Measurements from ENCODE around the gene ELOVL2. TPM values are rescaled to one million over a fixed set of nuclear protein-coding genes. Genes with fewer than 3 reads are reported as not detected.

ELOVL2 gene
- total RNA-seq, 2 donors from 2014 or later: 0.41 to 0.78 TPM

GRCh38 chr6:11085758-11086435 is 41.8 kb upstream of the ELOVL2 start:
- Histone ChIP-seq H3K4me1 (ENCODE audit: control insufficient read depth in 1 of 2, low read depth in 2 of 2) (no peaks in the 10 kb centered on the region), H3K9me3 (no peaks in the 10 kb centered on the region), H3K4me3 (no peak overlapping the region), H3K27ac (no peak overlapping the region), H3K27me3 (replicated peaks; ENCODE audit: insufficient read depth) (no peaks in the 10 kb centered on the region), H3K36me3 (no peaks in the 10 kb centered on the region)
- no peak for TF ChIP-seq CTCF (IDR thresholded peaks at IDR 0.05)
- ATAC-seq (ENCODE audit: insufficient number of reproducible peaks, low FRiP score, low read depth): no peak
- no peak for DNase-seq (ENCODE audit: low spot score)

DNA sequence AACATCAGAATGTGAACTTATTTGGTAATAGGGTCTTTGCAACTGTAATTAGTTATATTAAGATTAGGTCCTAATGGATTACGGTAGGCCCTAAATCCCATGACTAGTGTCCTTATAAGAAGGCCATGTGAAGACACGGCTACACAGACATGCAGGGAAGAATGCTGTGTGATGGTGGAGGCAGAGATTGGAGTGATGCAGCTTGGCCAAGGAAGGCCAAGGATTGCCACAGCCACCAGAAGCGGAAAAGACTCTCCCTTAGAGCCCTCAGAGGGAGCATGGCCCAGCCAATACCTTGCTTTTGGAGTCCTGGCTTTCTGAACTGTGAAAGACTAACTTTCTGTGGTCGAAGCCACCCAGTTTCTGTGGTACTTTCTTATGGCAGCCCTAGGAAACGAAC is 39.9 kb upstream of the ELOVL2 start:
- DNase-seq (ENCODE audit: low spot score) (no peak), ATAC-seq (ENCODE audit: insufficient number of reproducible peaks, low FRiP score, low read depth) (no peak)
- TF ChIP-seq CTCF (IDR thresholded peaks at IDR 0.05): no peak
- Histone ChIP-seq H3K36me3 (no peaks in the 10 kb centered on the region), H3K27ac (no peak overlapping the region), H3K4me1 (ENCODE audit: control insufficient read depth in 1 of 2, low read depth in 2 of 2) (no peaks in the 10 kb centered on the region), H3K9me3 (no peaks in the 10 kb centered on the region), H3K27me3 (replicated peaks; ENCODE audit: insufficient read depth) (no peaks in the 10 kb centered on the region), H3K4me3 (no peak overlapping the region)

- ATAC-seq (ENCODE audit: insufficient number of reproducible peaks, low FRiP score, low read depth): no peak
- H3K4me3 ChIP-seq: no peak overlapping the region
- H3K27me3 ChIP-seq (replicated peaks; ENCODE audit: insufficient read depth): no peaks in the 10 kb centered on the region
- H3K36me3 ChIP-seq: no peaks in the 10 kb centered on the region
- no peak overlapping the region for H3K27ac ChIP-seq
- no peak for TF ChIP-seq CTCF (IDR thresholded peaks at IDR 0.05)
- H3K9me3 ChIP-seq: no peaks in the 10 kb centered on the region
- no peaks in the 10 kb centered on the region for H3K4me1 ChIP-seq (ENCODE audit: control insufficient read depth in 1 of 2, low read depth in 2 of 2)
- DNase-seq (ENCODE audit: low spot score): no peak
Observed at GRCh38 chr6:11083491-11083890, 39.4 kb upstream of the ELOVL2 start.

DNA sequence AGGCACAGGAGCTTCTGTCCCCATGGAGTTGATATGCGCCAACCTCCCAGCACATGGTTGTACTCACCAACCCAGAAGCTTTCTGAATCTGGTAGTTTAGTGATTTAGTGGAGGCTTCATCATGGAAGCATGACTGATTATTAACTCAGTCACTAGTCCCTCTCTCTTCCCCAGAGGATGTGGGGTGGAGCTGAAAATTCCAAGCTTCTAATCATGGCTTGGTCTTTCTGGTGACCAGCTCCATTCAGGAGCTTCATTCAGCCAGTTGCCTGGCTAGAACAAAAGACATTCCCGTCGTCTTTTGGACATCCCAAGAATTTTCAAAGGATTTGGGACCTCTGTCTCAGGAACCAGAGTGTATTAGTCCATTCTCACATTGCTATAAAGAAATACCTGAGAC is 36.2 kb upstream of the ELOVL2 start:
- DNase-seq (ENCODE audit: low spot score): no peak
- no peak for TF ChIP-seq CTCF (IDR thresholded peaks at IDR 0.05)
- no peaks in the 10 kb centered on the region for H3K27me3 ChIP-seq (replicated peaks; ENCODE audit: insufficient read depth)
- ATAC-seq (ENCODE audit: insufficient number of reproducible peaks, low FRiP score, low read depth): no peak
- no peaks in the 10 kb centered on the region for H3K36me3 ChIP-seq
- H3K4me3 ChIP-seq: no peak overlapping the region
- no peaks in the 10 kb centered on the region for H3K4me1 ChIP-seq (ENCODE audit: control insufficient read depth in 1 of 2, low read depth in 2 of 2)
- H3K27ac ChIP-seq: no peak overlapping the region
- no peaks in the 10 kb centered on the region for H3K9me3 ChIP-seq

DNA sequence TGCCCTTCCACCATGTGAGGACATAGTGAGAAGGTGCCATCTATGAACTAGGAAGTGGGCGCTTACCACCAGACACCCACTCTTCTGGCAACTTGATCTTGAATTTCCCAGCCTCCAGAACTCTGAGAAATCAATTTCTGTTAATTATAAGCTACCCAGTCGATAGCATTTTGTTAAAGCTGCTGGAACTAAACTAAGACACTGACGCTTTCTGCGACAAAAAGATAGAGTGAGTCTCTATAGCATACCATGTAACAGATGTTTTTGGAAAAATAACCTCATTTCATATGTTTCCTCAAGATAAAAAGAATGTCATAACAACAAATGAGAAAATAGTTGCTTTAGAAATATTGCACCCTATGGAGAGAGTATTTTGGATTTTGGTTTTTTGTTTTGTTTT is 34.2 kb upstream of the ELOVL2 start:
- ATAC-seq (ENCODE audit: insufficient number of reproducible peaks, low FRiP score, low read depth): no peak
- DNase-seq (ENCODE audit: low spot score): no peak
- Histone ChIP-seq H3K4me1 (ENCODE audit: control insufficient read depth in 1 of 2, low read depth in 2 of 2) (no peaks in the 10 kb centered on the region), H3K9me3 (no peaks in the 10 kb centered on the region), H3K36me3 (no peaks in the 10 kb centered on the region), H3K27me3 (replicated peaks; ENCODE audit: insufficient read depth) (no peaks in the 10 kb centered on the region), H3K4me3 (no peak overlapping the region), H3K27ac (no peak overlapping the region)
- no peak for TF ChIP-seq CTCF (IDR thresholded peaks at IDR 0.05)

All from thoracic aorta (tissue), 2 donors.